WI38 (cell line): ENCODE data around the gene PIK3CB.
"Not testable (repeated sequence)": the region's sequence is repeated elsewhere in the genome, so short reads cannot be mapped to it uniquely, and the experiment has no call there.

Experiments used
- H3K4me3 ChIP-seq: 2 replicates; pipeline ENCODE4 v1.5.1; 2011; ENCODE audit warnings: low read depth, mild to moderate bottlenecking, control low read depth, low read length
- CTCF ChIP-seq: IDR thresholded peaks from 2 replicates; pipeline ENCODE4 v1.5.1; 2012; ENCODE audit warnings: low read depth, mild to moderate bottlenecking, control low read depth, low read length

PIK3CB gene

GRCh38 chr3:138799822-138800221 lies 34.9 kb downstream of the PIK3CB start:
- no peak overlapping the region for H3K4me3 ChIP-seq
- TF ChIP-seq CTCF: no peak

- no peak for TF ChIP-seq CTCF
- no peak overlapping the region for H3K4me3 ChIP-seq
Observed at GRCh38 chr3:138797508-138798038, 37.2 kb downstream of the PIK3CB start.

GRCh38 chr3:138796761-138797160 lies 38.0 kb downstream of the PIK3CB start:
- TF ChIP-seq CTCF: no peak
- no peak overlapping the region for H3K4me3 ChIP-seq

GRCh38 chr3:138786788-138787271 lies 47.9 kb downstream of the PIK3CB start:
- no peak for TF ChIP-seq CTCF
- no peak overlapping the region for H3K4me3 ChIP-seq

- TF ChIP-seq CTCF: no peak
- H3K4me3 ChIP-seq: no peak overlapping the region
Observed at GRCh38 chr3:138785951-138786350, 48.8 kb downstream of the PIK3CB start.

GRCh38 chr3:138785362-138785857 lies 49.3 kb downstream of the PIK3CB start:
- H3K4me3 ChIP-seq: not testable (repeated sequence)

GRCh38 chr3:138782755-138783154 lies 52.0 kb downstream of the PIK3CB start:
- no peak for TF ChIP-seq CTCF
- H3K4me3 ChIP-seq: no peak overlapping the region

GRCh38 chr3:138781012-138781470 lies 53.7 kb downstream of the PIK3CB start:
- TF ChIP-seq CTCF: no peak
- H3K4me3 ChIP-seq: no peak overlapping the region
